Prostate gland (tissue), 2 donors: Measurements from ENCODE around the gene LTC4S. TPM values are rescaled to one million over a fixed set of nuclear protein-coding genes. Genes with fewer than 3 reads are reported as not detected.

Source experiments
- DNase-seq: peaks from one replicate; pipeline ENCODE4 v3.0.0-alpha.2; 2019; ENCODE audit warnings: low spot score
- H3K27ac ChIP-seq, 2 donors: fragments of 200-600 bp; sonication (generic); 2 replicates each; pipeline ENCODE4 v1.5.1; 2017 to 2019
- H3K27me3 ChIP-seq: fragments of 200-600 bp; sonication (generic); replicated peaks from 2 replicates; pipeline ENCODE4 v1.5.1; 2019; ENCODE audit not compliant: insufficient read depth
- H3K36me3 ChIP-seq, 2 donors: fragments of 200-600 bp; sonication (generic); 1 replicate in 1 of 2; 2 replicates in 1 of 2; pipeline versions ENCODE4 v1.5.1 to v1.8.1; 2017 to 2019
- H3K4me1 ChIP-seq: fragments of 200-600 bp; sonication (generic); replicated peaks from 2 replicates; pipeline ENCODE4 v1.5.1; 2019
- H3K4me3 ChIP-seq, 2 donors: fragments of 200-600 bp; sonication (generic); 2 replicates each; pipeline ENCODE4 v1.5.1; 2017 to 2019
- H3K9me3 ChIP-seq: fragments of 200-600 bp; sonication (generic); 2 replicates; pipeline ENCODE4 v1.5.1; 2017
- POLR2A ChIP-seq: fragments of 450-650 bp; IDR thresholded peaks from one replicate; pipeline ENCODE4 v1.6.1; 2016; ENCODE audit warnings: antibody characterized with exemption, mild to moderate bottlenecking
- POLR2AphosphoS5 ChIP-seq: sonication (generic); formaldehyde crosslinking; IDR thresholded peaks from one replicate; pipeline ENCODE4 v1.6.1; 2017; ENCODE audit warnings: antibody characterized with exemption
- WGBS: methylation state at CpG from one replicate; pipeline ENCODE4 v1.1.5; 2018; 5-methylcytosine and 5-hydroxymethylcytosine counted together
- intact Hi-C: fragments of 100-400 bp; cut with DNase I; formaldehyde crosslinking; loops from one replicate; pipeline ENCODE4 v1.14.2; 2022
- total RNA-seq, 2 donors: library from RNA; depleted of rRNA; stranded (reverse); fragments of >200 nt; gene quantifications; one replicate each; pipeline ENCODE4 v1.1.0, GENCODE V29; 2016
- TF ChIP-seq, protein P1 (sequence below), 4 experiments: fragments of 200-600 bp in 2 of 4; fragments of 450-650 bp in 2 of 4; sonication (generic) in 2 of 4; IDR thresholded peaks; 1 replicate in 3 of 4; 2 replicates in 1 of 4; pipeline ENCODE4 v1.5.1; 2016 to 2019; ENCODE audit warnings: antibody characterized with exemption in 4 of 4, mild to moderate bottlenecking in 2 of 4, moderate library complexity in 2 of 4

The LTC4S gene
- total RNA-seq, 2 donors from 2014 or later = 7.8 to 8.2 TPM

DNA sequence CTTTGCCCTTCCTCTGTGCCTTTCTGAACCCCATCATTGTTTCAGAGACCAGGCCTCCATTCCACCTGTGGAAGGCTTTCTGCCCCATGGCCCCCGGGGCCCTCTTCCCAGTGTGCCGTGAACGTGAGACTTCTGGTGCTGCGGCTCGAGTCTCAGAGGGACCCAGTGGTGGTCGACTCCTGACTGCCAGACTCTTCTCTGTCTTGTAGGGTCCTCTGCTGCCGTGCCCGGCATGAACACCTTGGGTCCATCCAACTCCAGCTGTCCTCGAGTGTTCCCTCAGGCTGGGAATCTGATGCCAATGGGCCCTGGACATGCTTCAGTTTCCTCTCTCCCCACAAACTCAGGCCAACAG is 20.1 kb upstream of the LTC4S start:
- peaks cover 2% of the 10 kb centered on the region for H3K4me1 ChIP-seq
- H3K27me3 ChIP-seq = no peaks in the 10 kb centered on the region
- WGBS = 90% methylated on average over 9 of the region's 9 CpGs
- H3K27ac ChIP-seq = no peak overlapping the region
- peaks cover 7 to 38% of the 10 kb centered on the region in 2 donors for H3K36me3 ChIP-seq
- H3K9me3 ChIP-seq = no peaks in the 10 kb centered on the region
- no peak for DNase-seq
- intact Hi-C loops = no loop called here
- TF ChIP-seq POLR2AphosphoS5 (no peak), POLR2A (no peak)
- TF ChIP-seq, protein P1, sequence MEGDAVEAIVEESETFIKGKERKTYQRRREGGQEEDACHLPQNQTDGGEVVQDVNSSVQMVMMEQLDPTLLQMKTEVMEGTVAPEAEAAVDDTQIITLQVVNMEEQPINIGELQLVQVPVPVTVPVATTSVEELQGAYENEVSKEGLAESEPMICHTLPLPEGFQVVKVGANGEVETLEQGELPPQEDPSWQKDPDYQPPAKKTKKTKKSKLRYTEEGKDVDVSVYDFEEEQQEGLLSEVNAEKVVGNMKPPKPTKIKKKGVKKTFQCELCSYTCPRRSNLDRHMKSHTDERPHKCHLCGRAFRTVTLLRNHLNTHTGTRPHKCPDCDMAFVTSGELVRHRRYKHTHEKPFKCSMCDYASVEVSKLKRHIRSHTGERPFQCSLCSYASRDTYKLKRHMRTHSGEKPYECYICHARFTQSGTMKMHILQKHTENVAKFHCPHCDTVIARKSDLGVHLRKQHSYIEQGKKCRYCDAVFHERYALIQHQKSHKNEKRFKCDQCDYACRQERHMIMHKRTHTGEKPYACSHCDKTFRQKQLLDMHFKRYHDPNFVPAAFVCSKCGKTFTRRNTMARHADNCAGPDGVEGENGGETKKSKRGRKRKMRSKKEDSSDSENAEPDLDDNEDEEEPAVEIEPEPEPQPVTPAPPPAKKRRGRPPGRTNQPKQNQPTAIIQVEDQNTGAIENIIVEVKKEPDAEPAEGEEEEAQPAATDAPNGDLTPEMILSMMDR (IDR thresholded peaks at IDR 0.05) = no peak
- H3K4me3 ChIP-seq = no peak overlapping the region

DNA sequence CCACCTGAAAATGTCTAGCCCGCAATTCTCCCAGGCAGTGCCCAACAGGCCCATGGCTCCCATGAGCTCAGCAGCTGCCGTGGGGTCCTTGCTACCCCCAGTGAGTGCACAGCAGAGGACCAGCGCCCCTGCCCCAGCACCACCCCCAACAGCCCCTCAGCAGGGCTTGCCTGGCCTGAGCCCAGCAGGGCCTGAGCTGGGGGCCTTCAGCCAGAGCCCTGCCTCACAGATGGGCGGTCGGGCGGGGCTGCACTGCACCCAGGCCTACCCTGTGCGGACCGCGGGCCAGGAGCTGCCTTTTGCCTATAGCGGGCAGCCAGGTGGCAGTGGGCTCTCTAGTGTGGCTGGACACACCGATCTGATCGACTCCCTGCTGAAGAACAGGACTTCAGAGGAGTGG is 19.3 kb upstream of the LTC4S start:
- DNase-seq = no peak
- 94% methylated on average over 12 of the region's 12 CpGs for WGBS
- peaks cover 2% of the 10 kb centered on the region for H3K4me1 ChIP-seq
- intact Hi-C loops = no loop called here
- H3K27ac ChIP-seq = no peak overlapping the region
- H3K27me3 ChIP-seq = no peaks in the 10 kb centered on the region
- H3K36me3 ChIP-seq = peaks cover 6 to 30% of the 10 kb centered on the region in 2 donors
- H3K4me3 ChIP-seq = no peak overlapping the region
- H3K9me3 ChIP-seq = no peaks in the 10 kb centered on the region
- TF ChIP-seq, protein P1 (IDR thresholded peaks at IDR 0.05) = no peak
- TF ChIP-seq POLR2AphosphoS5 = no peak
- no peak for TF ChIP-seq POLR2A

DNA sequence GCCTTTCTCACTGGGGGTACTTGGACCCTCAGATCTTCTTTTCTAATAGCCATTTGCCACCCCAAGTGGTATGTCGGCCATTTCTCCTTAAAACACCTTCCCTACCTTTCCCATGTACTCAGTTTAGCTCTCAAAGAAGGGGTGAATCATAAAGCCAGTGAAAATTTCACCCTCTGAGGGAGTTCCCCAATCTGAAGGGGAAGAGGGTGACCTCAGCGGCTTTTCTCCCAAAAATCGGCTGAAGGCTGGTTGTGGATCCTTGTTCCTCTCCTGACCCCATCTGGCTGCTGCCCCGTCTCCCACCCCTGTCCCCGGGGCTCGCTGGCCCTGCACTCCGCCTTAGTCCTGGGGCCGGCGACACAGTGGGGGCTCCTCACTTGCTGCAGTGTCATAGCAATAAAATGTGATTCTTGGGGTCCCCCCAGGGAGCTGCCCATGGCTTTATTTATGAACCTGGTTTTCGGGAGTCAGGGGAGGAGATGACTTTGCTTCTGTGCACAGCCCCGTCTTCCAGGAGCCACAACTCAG is 17.3 kb upstream of the LTC4S start:
- H3K36me3 ChIP-seq = peaks cover 0 to 25% of the 10 kb centered on the region in 2 donors
- 81% methylated on average over 11 of the region's 11 CpGs for WGBS
- DNase-seq = no peak
- intact Hi-C loops = loop anchor here (1.0 kb wide), 1 partner anchor 16 kb away; no protein-coding TSS in a partner anchor
- peaks cover 2% of the 10 kb centered on the region for H3K4me1 ChIP-seq
- H3K9me3 ChIP-seq = no peaks in the 10 kb centered on the region
- no peak overlapping the region for H3K4me3 ChIP-seq
- no peak overlapping the region for H3K27ac ChIP-seq
- no peaks in the 10 kb centered on the region for H3K27me3 ChIP-seq
- TF ChIP-seq, protein P1 (IDR thresholded peaks at IDR 0.05) = no peak
- TF ChIP-seq POLR2AphosphoS5 (no peak), POLR2A (no peak)

DNA sequence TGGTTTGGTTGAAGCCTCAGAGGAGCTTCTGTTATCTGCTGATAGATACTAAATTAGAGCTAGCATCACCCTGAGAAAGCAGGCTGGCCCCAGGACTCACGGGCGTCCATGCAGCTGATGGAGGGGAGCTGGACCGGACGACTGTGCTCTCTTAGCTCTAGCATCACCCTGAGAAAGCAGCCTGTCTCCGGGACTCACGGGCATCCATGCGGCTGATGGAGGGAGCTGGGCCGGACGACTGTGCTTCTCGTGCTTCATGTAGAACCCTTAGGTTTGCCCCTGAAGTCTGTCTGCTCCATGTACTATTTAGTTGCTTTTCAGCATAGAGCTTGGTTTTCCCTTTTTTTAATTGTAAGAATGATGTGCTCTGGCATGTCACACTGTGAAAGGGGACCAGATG is 16.3 kb upstream of the LTC4S start:
- 83% methylated on average over 10 of the region's 10 CpGs for WGBS
- H3K27me3 ChIP-seq = no peaks in the 10 kb centered on the region
- no peak for DNase-seq
- peaks cover 2% of the 10 kb centered on the region for H3K4me1 ChIP-seq
- no peaks in the 10 kb centered on the region for H3K9me3 ChIP-seq
- intact Hi-C loops = no loop called here
- no peak overlapping the region for H3K27ac ChIP-seq
- TF ChIP-seq, protein P1 (IDR thresholded peaks at IDR 0.05) = no peak
- TF ChIP-seq POLR2A = no peak
- TF ChIP-seq POLR2AphosphoS5 = no peak
- peaks cover 0 to 22% of the 10 kb centered on the region in 2 donors for H3K36me3 ChIP-seq
- H3K4me3 ChIP-seq = no peak overlapping the region

DNA sequence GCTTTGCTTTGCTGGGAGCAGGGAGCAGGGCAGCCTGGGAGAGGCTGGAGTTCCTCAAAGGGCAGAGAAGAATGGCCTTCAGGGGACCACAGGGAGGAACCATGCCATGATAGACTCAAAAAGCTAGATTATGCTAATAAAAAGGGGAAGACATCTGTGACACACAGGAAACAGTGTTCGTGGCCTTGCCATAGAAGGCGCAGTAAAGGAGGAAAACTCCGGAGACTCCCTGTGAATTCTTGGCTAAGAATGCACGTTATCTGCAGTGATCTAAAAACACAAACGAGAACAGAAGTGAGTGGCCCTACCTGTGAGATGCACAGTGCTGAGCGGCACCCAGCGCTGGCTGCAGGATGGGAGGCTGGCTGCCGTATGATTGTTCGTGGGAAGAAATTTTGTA is 15.9 kb upstream of the LTC4S start:
- DNase-seq = no peak
- Histone ChIP-seq H3K4me3 (no peak overlapping the region), H3K27me3 (no peaks in the 10 kb centered on the region), H3K4me1 (peaks cover 2% of the 10 kb centered on the region), H3K27ac (peak overlapping the region in 1 of 2 donors; percentile 9), H3K36me3 (peaks cover 0 to 21% of the 10 kb centered on the region in 2 donors), H3K9me3 (no peaks in the 10 kb centered on the region)
- 31% methylated on average over 9 of the region's 9 CpGs for WGBS
- intact Hi-C loops = no loop called here
- TF ChIP-seq POLR2A = no peak
- peak; percentile 57 for TF ChIP-seq POLR2AphosphoS5
- TF ChIP-seq, protein P1 (IDR thresholded peaks at IDR 0.05) = no peak
